DMS53 treated with DMSO at 0.1 percent for 48 hours (cell line): ENCODE measurements around the gene PHF3.
A peak's percentile ranks its signal among the peaks of the same experiment; 100 is the strongest.
"Not testable (repeated sequence)": the region's sequence is repeated elsewhere in the genome, so short reads cannot be mapped to it uniquely, and the experiment has no call there.

Experiments
- DNase-seq: peaks from one replicate; lab custom pipeline; 2025; ENCODE audit not compliant: unreplicated experiment; lab: John Stamatoyannopoulos, UW

PHF3 gene

GRCh38 chr6:63706630-63707029 lies 71.0 kb downstream of the PHF3 start:
- DNase-seq = no peak

DNA sequence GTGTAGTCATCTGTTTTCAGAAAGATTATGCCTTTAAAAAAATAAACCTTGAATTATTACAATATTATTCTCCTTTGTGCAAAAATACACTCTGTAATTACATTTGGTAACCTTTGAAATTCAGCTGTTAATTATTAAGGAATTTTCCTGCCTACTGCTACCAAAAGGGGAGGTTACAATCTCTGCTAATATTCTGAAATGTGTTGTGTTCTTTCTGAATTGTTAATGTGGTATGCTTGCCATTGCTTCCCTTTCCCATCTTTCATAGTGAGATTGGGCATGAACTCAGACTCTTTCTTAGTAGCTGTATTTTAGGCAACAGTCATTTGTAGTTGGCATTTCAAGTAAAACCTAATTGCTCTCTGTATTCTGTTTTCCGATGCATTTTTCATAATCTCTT lies 73.0 kb downstream of the PHF3 start:
- DNase-seq = no peak

- no peak for DNase-seq
Observed at GRCh38 chr6:63709148-63709547, 73.5 kb downstream of the PHF3 start.

DNA sequence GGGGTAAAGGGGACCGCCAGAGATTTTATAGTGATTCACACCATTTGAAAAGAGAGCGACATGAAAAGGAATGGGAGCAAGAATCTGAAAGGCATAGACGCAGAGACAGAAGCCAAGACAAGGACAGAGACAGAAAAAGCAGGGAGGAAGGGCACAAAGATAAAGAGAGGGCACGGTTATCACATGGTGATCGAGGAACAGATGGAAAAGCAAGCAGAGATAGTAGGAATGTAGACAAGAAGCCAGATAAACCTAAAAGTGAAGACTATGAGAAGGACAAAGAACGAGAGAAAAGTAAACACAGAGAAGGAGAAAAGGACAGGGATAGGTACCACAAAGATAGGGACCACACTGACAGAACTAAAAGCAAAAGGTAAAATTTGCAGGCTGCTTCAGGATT lies 77.7 kb downstream of the PHF3 start:
- no peak for DNase-seq

DNA sequence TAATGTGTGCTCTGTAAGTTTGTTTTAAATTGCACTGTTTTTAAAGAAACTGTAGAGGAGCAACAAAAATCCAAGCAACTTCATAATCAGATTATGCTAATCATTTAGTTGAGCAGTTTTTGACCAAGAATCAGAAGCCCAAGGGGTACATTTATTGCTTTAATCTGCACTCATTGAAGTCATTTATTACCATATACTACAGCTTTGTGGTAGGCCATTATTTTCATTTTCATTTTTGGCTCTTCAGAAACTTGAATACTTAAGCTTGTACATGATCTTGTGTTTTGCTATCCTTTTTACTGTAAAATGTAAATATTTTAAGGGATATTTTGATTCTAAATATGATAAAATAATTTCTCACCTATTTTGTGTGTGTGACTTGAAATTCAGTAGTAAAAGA lies 78.5 kb downstream of the PHF3 start:
- no peak for DNase-seq

DNA sequence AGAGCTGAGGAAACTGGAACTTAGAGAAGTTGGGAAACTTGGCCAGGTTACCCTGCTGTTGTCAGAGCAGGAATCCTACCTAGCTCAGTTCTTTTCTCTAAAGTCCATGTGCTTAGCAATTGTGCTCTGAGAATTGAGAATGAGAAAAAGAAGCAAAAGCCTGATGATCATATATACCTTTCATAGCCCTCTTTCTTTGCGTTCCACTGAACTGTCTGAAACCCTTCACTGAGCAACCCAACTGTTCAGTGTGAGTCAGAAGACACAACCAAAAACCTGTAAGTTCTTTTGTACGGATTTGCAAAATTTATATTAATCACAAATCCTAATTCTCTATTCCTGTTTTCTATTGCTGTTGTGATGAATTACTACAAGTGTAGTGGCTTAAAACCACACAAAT lies 80.6 kb downstream of the PHF3 start:
- DNase-seq = no peak

- no peak for DNase-seq
Observed at GRCh38 chr6:63721181-63721580, 85.6 kb downstream of the PHF3 start.

DNA sequence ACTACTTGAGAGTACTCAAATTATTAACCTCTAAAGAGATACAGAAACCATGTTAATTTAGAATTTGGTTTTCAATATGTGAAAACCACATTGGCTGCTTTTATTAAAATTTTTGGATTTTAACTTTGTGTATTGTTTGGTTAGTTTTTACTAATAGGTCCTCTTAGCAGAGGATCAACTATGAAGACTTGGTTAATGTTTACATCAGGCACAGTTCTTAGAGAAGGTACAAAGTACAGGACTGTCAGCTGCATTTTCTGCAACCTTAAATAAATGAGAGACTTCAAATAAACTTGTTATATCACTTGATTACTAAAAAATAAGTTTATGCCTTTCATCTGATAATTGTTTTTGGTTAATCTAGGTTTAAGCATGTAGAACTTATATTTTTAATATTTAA lies 89.1 kb downstream of the PHF3 start:
- DNase-seq = no peak

GRCh38 chr6:63730311-63730710 lies 94.7 kb downstream of the PHF3 start:
- no peak for DNase-seq

DNA sequence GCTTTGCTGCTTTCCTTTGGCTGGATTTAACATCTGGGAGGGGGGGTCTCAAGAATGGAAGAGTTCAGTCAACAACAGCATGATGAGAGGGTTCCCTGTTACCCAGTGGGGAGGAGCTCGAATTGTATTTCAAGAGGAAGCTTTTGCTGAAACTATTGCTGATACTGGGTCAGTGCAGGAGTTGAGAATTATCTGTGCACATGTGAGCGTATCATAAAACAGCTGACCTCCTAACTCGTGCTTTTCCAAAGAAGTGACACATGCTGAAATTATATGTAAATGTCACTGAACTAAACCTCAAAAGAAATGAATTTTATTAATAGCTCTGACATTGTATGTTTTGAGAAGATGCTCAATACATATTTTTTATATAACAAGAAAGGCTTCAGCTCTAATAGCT lies 96.3 kb downstream of the PHF3 start:
- no peak for DNase-seq

DNA sequence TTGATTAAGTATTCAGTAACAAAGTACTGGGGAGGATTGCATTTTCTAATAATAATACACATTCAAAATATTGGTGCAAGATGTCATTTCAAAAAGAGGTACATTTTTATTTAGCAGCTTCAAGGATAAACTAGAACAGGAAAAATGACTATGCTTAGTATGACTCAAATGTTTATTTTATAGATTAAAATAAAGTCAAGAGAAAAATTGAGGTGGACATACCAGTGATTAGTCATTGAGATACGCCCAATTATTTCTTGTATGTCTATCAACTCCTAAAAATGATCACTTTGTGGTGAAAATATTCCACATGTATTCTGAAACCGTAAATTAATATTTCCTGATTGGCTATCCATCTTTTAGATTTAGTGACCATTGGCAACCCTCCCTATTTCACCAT lies 96.7 kb downstream of the PHF3 start:
- DNase-seq = no peak

- no peak for DNase-seq
Observed at GRCh38 chr6:63734923-63735322, 99.3 kb downstream of the PHF3 start.

DNA sequence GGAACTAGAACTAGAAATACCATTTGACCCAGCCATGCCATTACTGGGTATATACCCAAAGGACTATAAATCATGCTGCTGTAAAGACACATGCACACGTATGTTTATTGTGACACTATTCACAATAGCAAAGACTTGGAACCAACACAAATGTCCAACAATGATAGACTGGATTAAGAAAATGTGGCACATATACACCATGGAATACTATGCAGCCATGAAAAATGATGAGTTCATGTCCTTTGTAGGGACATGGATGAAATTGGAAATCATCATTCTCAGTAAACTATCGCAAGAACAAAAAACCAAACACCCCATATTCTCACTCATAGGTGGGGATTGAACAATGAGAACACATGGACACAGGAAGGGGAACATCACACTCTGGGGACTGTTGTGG lies 102.6 kb downstream of the PHF3 start:
- DNase-seq = not testable (repeated sequence)

GRCh38 chr6:63739094-63739687 lies 103.6 kb downstream of the PHF3 start:
- DNase-seq = no peak

- no peak for DNase-seq
Observed at GRCh38 chr6:63740709-63741108, 105.1 kb downstream of the PHF3 start.

- peak; percentile 4 for DNase-seq
Observed at GRCh38 chr6:63742060-63742459, 106.5 kb downstream of the PHF3 start.

DNA sequence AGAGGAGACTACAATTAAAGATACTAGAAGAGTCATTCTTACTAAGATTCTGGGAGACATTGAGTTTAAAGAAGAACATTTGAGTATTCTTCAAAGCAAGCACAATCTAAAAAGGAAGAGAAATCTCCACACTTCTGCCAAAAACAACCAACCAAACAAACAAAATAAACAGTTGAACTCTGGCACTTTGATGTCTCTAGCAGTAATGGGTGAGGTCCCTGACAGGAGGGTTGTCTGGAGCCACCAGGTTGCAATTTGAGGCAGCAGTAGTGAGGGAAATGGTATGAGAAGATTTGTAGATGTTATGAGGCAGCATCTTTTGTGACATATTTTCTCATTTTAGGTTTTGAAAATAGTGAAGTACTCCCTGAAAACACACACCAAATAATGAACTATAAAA lies 108.1 kb downstream of the PHF3 start:
- no peak for DNase-seq

DNA sequence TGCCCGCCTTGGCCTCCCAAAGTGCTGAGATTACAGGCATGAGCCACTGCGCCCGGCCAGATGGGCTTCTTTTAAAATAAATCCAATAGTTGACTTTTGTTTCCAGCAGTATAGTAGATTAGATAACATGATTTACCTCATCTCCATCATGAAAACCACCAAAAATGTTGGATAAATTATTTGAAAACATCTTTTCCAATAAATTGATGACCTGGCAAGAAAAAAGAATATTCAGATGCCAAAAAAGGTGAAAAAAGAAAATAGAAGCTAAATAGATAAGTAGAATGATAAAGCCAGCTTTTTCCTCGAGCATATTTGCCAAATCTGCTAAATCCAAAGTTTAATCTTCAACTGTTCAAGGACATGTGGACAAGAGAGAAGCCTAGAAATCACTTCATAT lies 109.2 kb downstream of the PHF3 start:
- no peak for DNase-seq

GRCh38 chr6:63745784-63746183 lies 110.2 kb downstream of the PHF3 start:
- no peak for DNase-seq

- no peak for DNase-seq
Observed at GRCh38 chr6:63750400-63750799, 114.8 kb downstream of the PHF3 start.

DNA sequence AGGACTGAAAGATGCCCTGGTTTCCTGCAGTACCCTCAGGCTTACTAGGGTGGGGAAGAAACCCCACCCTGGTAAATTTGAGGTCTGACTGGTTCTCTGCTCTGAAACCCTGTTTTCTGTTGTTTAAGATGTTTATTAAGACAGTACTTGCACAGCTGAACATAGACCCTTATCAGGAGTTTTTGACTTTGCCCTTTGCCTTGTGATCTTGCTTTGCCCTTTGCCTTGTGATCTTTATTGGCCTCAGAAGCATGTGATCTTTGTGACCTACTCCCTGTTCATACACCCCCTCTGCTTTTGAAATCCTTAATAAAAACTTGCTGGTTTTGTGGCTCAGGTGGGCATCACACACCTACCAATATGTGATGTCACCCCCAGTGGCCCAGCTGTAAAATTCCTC lies 121.7 kb downstream of the PHF3 start:
- DNase-seq = not testable (repeated sequence)

- no peak for DNase-seq
Observed at GRCh38 chr6:63757826-63758225, 122.2 kb downstream of the PHF3 start.

DNA sequence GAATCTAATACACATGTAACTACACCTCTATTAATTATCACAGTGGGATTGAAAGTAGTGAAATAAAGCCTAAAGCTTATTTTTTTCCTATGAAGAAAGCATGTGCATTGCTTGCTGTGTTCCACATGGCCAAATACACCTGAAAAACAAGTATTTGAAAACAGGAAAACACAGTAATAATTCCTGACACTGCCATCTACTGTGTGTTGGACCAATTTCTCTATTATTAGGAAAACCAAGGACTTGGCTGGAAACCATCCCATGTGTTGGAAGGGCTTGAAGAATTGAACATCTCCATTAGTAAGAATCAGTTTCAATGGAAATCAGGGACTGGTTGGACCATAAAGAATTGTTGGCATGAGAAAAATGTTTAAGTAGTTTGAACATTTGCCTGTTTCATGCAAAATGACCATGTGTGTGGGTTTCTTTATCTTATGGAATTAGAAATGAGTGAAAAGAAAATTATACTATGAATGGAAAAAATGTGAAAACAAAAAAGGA lies 124.1 kb downstream of the PHF3 start:
- no peak for DNase-seq

DNA sequence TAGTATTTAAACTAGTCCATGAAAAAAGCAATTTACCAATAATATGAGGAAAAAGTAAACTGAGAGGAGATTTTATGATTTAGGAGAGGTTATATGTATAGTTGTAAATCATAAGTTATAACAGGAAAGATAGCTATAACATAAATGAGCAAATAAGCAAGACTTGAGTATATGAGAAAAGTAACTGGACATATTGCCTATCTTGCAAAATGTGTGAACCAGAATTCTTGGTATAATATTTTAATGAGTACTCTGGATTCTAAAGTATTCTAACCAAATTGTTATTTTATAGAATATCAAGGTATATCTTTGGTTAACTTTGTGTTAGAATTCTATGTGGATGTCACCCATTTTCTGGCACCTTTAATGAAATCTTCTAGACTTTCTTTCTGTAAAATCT lies 124.6 kb downstream of the PHF3 start:
- DNase-seq = no peak
